CD1c-positive myeloid dendritic cell (primary cell): Measurements from ENCODE around the gene DNTT.

Source experiments
- DNase-seq: peaks from one replicate; pipeline ENCODE4 v3.0.0-alpha.2; 2016; ENCODE audit errors: extremely low spot score

The DNTT gene

GRCh38 chr10:96377816-96378294 is 73.6 kb downstream of the DNTT start:
- no peak for DNase-seq

GRCh38 chr10:96378741-96379140 is 74.5 kb downstream of the DNTT start:
- DNase-seq, result no peak

- no peak for DNase-seq
Observed at GRCh38 chr10:96379758-96380157, 75.5 kb downstream of the DNTT start.

GRCh38 chr10:96380821-96381220 is 76.6 kb downstream of the DNTT start:
- peak; percentile 71 for DNase-seq

GRCh38 chr10:96384506-96384905 is 80.3 kb downstream of the DNTT start:
- DNase-seq, result no peak

GRCh38 chr10:96387161-96387560 is 82.9 kb downstream of the DNTT start:
- no peak for DNase-seq

GRCh38 chr10:96387601-96388000 is 83.4 kb downstream of the DNTT start:
- no peak for DNase-seq
